T47D (cell line): ENCODE measurements around the gene AUTS2.

Source experiments
- DNase-seq, 2 experiments: peaks; one replicate each; pipeline versions ENCODE4 v3.0.0 to v3.0.0-alpha.2; 2011 to 2012; ENCODE audit warnings: low read depth in 1 of 2, low spot score in 1 of 2
- JUND ChIP-seq: IDR thresholded peaks from 2 replicates; pipeline ENCODE4 v1.6.1; 2012; ENCODE audit warnings: low read depth
- in situ Hi-C: cut with HindIII; loops from 2 replicates; pipeline ENCODE4 v1.10.0; 2016; ENCODE audit warnings: low sequenced_read_pairs, low pct_unique_long_range_greater_than_20kb

The AUTS2 gene

GRCh38 chr7:69906283-69906995 is 308.2 kb downstream of the AUTS2 start:
- DNase-seq = no peak
- TF ChIP-seq JUND = no peak
- in situ Hi-C loops = no loop called here

DNA sequence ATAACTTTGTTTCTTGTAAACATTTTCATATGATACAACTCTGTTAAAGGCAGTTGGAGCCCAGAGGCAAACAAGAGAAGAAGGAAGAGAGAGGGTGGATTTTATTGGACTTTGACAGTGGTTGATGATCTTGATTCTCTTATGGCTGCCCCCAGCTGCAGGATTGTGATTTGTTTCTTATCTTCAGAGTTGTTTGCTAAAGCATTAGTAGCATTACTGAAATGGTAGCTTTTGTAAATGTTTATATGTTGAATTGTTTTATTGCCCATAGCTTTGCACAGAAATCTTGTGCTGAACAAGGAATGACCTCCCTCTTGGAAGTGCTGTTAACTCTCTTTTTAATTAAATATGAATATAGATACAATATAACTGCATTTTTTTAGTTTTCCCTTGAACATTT is 309.4 kb downstream of the AUTS2 start:
- TF ChIP-seq JUND = no peak
- DNase-seq = no peak
- in situ Hi-C loops = no loop called here

DNA sequence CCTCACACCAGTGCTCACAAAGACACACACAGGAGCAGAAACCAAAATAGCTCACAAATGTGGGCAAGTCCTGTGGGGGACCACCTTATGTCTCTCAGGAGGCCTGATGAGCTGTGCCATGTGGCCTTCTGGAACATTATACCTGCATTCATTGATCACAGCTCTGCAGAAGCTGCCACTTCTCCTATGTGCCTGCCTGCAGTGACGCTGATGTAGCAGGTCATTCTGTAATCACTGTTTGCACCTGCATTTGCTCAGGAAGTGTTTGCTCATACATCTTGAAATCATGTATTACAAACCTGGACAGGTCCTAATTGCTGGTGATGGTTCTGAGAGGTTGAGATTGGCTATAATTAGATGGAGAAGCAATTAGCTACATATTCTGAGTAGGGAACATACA is 310.2 kb downstream of the AUTS2 start:
- no peak for DNase-seq
- in situ Hi-C loops = no loop called here
- no peak for TF ChIP-seq JUND

GRCh38 chr7:69910150-69910549 is 311.9 kb downstream of the AUTS2 start:
- no peak for TF ChIP-seq JUND
- no peak for DNase-seq
- in situ Hi-C loops = no loop called here

- in situ Hi-C loops = no loop called here
- TF ChIP-seq JUND = no peak
- DNase-seq = no peak
These were observed 313.1 kb downstream of the AUTS2 start for GRCh38 chr7:69911337-69911736.

GRCh38 chr7:69912141-69912540 is 313.9 kb downstream of the AUTS2 start:
- TF ChIP-seq JUND = no peak
- in situ Hi-C loops = no loop called here
- no peak for DNase-seq

DNA sequence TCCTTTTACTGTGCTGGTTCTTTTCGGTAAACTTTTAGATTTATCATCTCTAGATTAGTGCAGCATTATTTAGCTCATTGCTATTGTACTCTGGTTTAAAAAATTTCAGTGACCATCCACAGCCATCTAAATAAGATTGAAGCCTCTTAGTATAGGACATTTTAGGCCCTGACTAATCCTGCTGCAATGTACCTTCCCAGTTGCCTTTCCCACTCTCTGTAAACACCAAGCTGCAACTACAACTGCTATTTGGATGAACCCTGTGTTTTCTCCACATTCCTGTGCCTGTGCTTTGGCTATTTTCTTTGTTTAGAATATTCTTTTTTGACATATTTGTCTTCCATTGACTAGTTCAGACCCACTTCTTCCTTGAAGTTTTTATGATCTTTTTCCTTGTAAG is 314.6 kb downstream of the AUTS2 start:
- no peak for DNase-seq
- TF ChIP-seq JUND = no peak
- in situ Hi-C loops = no loop called here

- no peak for TF ChIP-seq JUND
- in situ Hi-C loops = no loop called here
- DNase-seq = no peak
These were observed 321.3 kb downstream of the AUTS2 start for GRCh38 chr7:69919426-69920111.

GRCh38 chr7:69920797-69921196 is 322.5 kb downstream of the AUTS2 start:
- DNase-seq = no peak
- TF ChIP-seq JUND = no peak
- in situ Hi-C loops = no loop called here

DNA sequence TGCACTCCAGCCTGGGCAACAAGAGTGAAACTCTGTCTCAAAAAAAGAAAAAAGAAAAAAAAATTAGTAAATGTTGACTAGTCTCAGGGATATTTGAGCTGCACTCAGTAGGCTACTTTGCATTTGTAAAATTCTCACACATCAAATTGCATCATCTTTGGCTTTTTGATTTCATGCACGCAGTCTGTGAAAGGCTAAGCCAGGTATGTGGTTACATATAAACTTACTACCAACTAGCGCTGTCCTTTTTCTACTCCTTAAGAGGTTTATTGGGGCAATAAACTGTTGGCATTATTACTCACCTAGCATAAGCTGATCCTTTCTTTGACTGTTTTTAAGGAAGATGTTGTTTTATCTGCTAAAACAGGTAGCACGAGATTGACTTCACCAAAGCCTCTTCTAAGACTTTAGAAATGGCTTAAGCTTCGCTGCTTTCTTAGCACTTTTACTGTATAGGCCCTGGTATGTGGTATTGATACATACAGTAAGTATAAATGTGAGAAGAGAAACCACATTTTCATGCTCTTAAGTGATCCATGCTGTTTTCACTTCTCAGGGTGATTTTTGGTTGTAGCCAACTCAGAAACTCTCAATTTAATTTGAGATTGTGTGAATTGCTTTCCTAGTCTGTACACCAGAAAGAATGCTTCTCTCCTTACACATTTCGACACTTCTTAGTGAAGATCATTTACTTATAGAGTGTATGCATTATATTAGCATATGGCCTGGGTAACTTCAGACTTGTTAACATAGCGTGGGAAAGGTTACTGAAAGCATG is 323.9 kb downstream of the AUTS2 start:
- no peak for TF ChIP-seq JUND
- no peak for DNase-seq
- in situ Hi-C loops = no loop called here

- DNase-seq = no peak
- no peak for TF ChIP-seq JUND
- in situ Hi-C loops = no loop called here
These were observed 329.2 kb downstream of the AUTS2 start for GRCh38 chr7:69927461-69927860.

- no peak for DNase-seq
- no peak for TF ChIP-seq JUND
- in situ Hi-C loops = no loop called here
These were observed 330.3 kb downstream of the AUTS2 start for GRCh38 chr7:69928621-69929020.

DNA sequence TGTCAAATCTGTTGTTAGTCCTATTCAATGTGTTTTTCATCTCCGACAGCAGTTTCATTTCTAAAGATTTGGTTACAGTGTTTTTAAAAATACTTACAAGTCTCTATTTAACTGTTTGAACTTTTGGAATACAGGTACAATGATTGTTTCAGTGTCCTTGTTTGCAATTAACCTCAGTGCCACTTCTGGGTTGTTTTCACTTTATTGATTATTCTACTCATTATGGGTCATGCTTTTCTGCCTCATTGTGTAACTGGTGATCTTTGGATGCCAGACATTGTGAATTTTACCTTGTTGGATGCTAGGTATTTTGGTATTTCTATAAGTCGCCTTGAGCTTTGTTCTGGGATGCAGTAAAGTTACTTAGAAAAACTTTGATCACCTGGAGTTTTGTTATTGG is 331.3 kb downstream of the AUTS2 start:
- DNase-seq = no peak
- in situ Hi-C loops = no loop called here
- no peak for TF ChIP-seq JUND
